A673 (cell line): ENCODE data around the gene MAZ. TPM values are rescaled to one million over a fixed set of nuclear protein-coding genes. Genes with fewer than 3 reads are reported as not detected.
"Not testable (repeated sequence)": the region's sequence is repeated elsewhere in the genome, so short reads cannot be mapped to it uniquely, and the experiment has no call there.

ENCODE experiments used
- BruUV-seq: library from RNA; stranded (reverse); fragments of 400-500 nt; replicated peaks from 2 replicates; lab custom pipeline; 2021; lab: Mats Ljungman, UMichigan
- CTCF ChIA-PET: fragments of 300-600 bp; sonication (Branson Sonifier 250); formaldehyde crosslinking; loops from one replicate; lab custom pipeline; 2022; ENCODE audit warnings: antibody characterized with exemption; lab: Charles Lee
- POLR2A ChIA-PET: fragments of 300-600 bp; sonication (Branson Sonifier 250); formaldehyde crosslinking; loops from one replicate; lab custom pipeline; 2022; ENCODE audit warnings: antibody characterized with exemption; ENCODE audit not compliant: low non-redundant PET; lab: Charles Lee
- DNase-seq: peaks from one replicate; pipeline ENCODE4 v3.0.0-alpha.2; 2015; ENCODE audit warnings: low spot score
- H3K27ac ChIP-seq: fragments of 200-600 bp; sonication (generic); 2 replicates; pipeline ENCODE4 v1.5.1; 2016; ENCODE audit warnings: mixed run types, low read depth, mild to moderate bottlenecking, mixed read lengths, antibody characterized with exemption, low read length; ENCODE audit not compliant: poor library complexity, severe bottlenecking
- H3K27me3 ChIP-seq: fragments of 200-600 bp; sonication (generic); replicated peaks from 2 replicates; pipeline ENCODE4 v1.6.1; 2017; ENCODE audit warnings: mixed run types, low read depth, mild to moderate bottlenecking, mixed read lengths, antibody characterized with exemption, low read length; ENCODE audit not compliant: insufficient read depth, poor library complexity
- H3K36me3 ChIP-seq: fragments of 200-600 bp; sonication (generic); 2 replicates; pipeline ENCODE4 v1.6.1; 2016; ENCODE audit warnings: mixed run types, mild to moderate bottlenecking, mixed read lengths, antibody characterized with exemption, low read length; ENCODE audit not compliant: insufficient read depth, poor library complexity, severe bottlenecking
- H3K4me1 ChIP-seq: fragments of 200-600 bp; sonication (generic); 2 replicates; pipeline ENCODE4 v1.6.1; 2017; ENCODE audit warnings: mixed run types, mild to moderate bottlenecking, mixed read lengths, antibody characterized with exemption, low read length; ENCODE audit not compliant: insufficient read depth, poor library complexity, severe bottlenecking
- H3K4me3 ChIP-seq: fragments of 200-600 bp; sonication (generic); 2 replicates; pipeline ENCODE4 v1.5.1; 2016; ENCODE audit warnings: low read depth, mixed run types, mild to moderate bottlenecking, mixed read lengths, low read length; ENCODE audit not compliant: poor library complexity, severe bottlenecking
- H3K9me3 ChIP-seq: fragments of 200-600 bp; sonication (generic); 2 replicates; pipeline ENCODE4 v1.6.1; 2016; ENCODE audit warnings: mixed run types, low read depth, mild to moderate bottlenecking, mixed read lengths, antibody characterized with exemption, low read length; ENCODE audit not compliant: poor library complexity, severe bottlenecking
- EZH2 ChIP-seq: fragments of 200-600 bp; sonication (generic); IDR thresholded peaks from 2 replicates; pipeline ENCODE4 v1.6.1; 2017; ENCODE audit warnings: borderline replicate concordance, low read depth, mild to moderate bottlenecking, mixed read lengths, antibody characterized with exemption, low read length; ENCODE audit not compliant: poor library complexity, severe bottlenecking
- intact Hi-C: fragments of 100-400 bp; cut with micrococcal nuclease; formaldehyde crosslinking; loops from one replicate; pipeline ENCODE4 v1.10.0; 2022; ENCODE audit not compliant: unreplicated experiment
- total RNA-seq: library from RNA; stranded (reverse); gene quantifications from 2 replicates; pipeline ENCODE4 v1.2.3, GENCODE V29; 2021
- TF ChIP-seq, protein P1 (sequence below): fragments of 300-800, 200-600 bp; sonication (generic); conservative IDR thresholded peaks from 2 replicates; pipeline ENCODE4 v1.5.1; 2017; ENCODE audit warnings: low read depth, mild to moderate bottlenecking, antibody characterized with exemption, low read length, moderate library complexity, mixed read lengths

MAZ gene
- total RNA-seq, 1 experiment from 2014 or later, result 516 TPM

DNA sequence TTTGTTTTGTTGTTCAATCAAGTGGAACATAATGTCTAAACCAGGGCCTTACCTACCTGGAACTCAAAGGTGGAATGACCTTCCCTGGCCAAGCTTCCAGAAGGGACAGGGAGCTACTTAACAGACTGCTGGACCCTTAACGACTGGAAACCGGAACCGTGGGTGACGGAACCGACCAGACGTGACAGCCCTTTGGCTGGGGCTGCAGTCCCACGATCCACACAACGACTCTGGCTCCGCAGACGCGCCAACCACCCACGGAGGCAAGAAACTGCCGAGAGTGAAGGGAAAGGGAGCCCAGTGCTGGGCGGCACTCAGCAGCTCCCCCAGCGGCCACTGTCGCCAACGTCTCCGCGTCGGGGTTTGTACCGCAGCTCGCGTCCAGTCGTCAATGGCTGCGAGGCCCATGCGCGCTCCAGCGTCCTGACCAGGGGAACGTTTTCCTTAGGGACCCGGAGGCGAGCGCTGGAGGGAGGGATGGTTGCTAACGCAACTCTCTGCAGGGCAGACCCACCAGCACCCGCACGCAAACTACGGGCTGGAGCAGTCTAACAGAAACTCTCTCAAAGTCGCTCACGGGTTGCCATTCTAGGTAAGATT lies 21.3 kb upstream of the MAZ start:
- POLR2A ChIA-PET, result interaction anchor here (0.5 to 0.6 kb wide), 2 partner anchors 54 to 875 kb away, joined by 3 to 7 read pairs; no protein-coding TSS in a partner anchor
- H3K27me3 ChIP-seq, result no peaks in the 10 kb centered on the region
- CTCF ChIA-PET, result interaction anchor here (0.5 to 0.6 kb wide), 2 partner anchors 94 to 371 kb away, joined by 3 to 4 read pairs; no protein-coding TSS in a partner anchor
- intact Hi-C loops, result no loop called here
- no TSS peak for BruUV-seq
- no peaks in the 10 kb centered on the region for H3K4me1 ChIP-seq
- H3K9me3 ChIP-seq, result no peaks in the 10 kb centered on the region
- no peak overlapping the region for H3K4me3 ChIP-seq
- no peak overlapping the region for H3K27ac ChIP-seq
- no peaks in the 10 kb centered on the region for H3K36me3 ChIP-seq
- TF ChIP-seq EZH2, result no peak
- TF ChIP-seq, protein P1, sequence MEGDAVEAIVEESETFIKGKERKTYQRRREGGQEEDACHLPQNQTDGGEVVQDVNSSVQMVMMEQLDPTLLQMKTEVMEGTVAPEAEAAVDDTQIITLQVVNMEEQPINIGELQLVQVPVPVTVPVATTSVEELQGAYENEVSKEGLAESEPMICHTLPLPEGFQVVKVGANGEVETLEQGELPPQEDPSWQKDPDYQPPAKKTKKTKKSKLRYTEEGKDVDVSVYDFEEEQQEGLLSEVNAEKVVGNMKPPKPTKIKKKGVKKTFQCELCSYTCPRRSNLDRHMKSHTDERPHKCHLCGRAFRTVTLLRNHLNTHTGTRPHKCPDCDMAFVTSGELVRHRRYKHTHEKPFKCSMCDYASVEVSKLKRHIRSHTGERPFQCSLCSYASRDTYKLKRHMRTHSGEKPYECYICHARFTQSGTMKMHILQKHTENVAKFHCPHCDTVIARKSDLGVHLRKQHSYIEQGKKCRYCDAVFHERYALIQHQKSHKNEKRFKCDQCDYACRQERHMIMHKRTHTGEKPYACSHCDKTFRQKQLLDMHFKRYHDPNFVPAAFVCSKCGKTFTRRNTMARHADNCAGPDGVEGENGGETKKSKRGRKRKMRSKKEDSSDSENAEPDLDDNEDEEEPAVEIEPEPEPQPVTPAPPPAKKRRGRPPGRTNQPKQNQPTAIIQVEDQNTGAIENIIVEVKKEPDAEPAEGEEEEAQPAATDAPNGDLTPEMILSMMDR, result peak; percentile 90
- DNase-seq, result peak; percentile 80

DNA sequence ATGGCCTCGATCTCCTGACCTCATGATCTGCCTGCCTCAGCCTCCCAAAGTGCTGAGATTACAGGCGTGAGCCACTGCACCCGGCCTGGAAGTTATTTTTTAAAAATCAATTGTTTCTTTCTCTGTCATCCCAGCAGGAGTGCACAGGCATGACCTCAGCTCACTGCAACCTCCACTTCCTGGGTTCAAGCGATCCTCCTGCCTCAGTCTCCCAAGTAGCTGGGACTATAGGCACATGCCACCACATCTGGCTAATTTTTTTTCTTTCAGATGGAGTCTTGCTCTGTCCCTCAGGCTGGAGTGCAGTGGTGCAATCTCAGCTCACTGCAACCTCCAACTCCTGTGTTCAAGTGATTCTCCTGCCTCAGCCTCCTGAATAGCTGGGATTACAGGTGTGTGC lies 19.2 kb upstream of the MAZ start:
- BruUV-seq, POLR2A ChIA-PET, CTCF ChIA-PET, H3K4me3 ChIP-seq, H3K27me3 ChIP-seq, H3K9me3 ChIP-seq, H3K36me3 ChIP-seq, DNase-seq, H3K4me1 ChIP-seq, H3K27ac ChIP-seq, intact Hi-C loops: not testable (repeated sequence)

DNA sequence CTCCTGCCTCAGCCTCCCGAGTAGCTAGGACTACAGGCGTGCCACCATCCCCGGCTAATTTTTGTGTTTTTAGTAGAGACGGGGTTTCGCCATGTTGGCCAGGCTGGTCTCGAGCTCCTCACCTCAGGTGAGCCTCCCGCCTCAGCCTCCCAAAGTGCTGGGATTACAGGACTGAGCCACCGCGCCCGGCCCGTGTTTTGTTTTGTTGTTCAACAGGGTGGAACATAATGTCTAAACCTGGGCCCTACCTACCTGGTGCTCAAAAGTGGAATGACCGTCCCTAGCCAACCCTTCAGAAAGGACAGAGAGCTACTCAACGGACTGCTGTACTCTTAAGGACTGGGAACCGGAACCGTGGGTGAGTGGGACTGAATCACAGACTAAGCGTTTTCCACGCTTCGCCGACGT lies 16.6 kb upstream of the MAZ start:
- no peaks in the 10 kb centered on the region for H3K27me3 ChIP-seq
- CTCF ChIA-PET, result interaction anchor here (0.6 to 0.7 kb wide), 2 partner anchors 18 to 185 kb away, joined by 3 read pairs; no protein-coding TSS in a partner anchor
- peak overlapping the region; percentile 80 for H3K27ac ChIP-seq
- peak overlapping the region; percentile 99 for H3K4me3 ChIP-seq
- intact Hi-C loops, result no loop called here
- POLR2A ChIA-PET, result no interaction called here
- no peak for DNase-seq
- no peak for TF ChIP-seq EZH2
- TF ChIP-seq, protein P1, result no peak
- TSS peak; percentile 94 for BruUV-seq
- no peaks in the 10 kb centered on the region for H3K9me3 ChIP-seq
- peaks cover 13% of the 10 kb centered on the region for H3K36me3 ChIP-seq
- H3K4me1 ChIP-seq, result peaks cover 11% of the 10 kb centered on the region
